ENCODE measurements around the gene PUSL1.

PUSL1 gene

DNA sequence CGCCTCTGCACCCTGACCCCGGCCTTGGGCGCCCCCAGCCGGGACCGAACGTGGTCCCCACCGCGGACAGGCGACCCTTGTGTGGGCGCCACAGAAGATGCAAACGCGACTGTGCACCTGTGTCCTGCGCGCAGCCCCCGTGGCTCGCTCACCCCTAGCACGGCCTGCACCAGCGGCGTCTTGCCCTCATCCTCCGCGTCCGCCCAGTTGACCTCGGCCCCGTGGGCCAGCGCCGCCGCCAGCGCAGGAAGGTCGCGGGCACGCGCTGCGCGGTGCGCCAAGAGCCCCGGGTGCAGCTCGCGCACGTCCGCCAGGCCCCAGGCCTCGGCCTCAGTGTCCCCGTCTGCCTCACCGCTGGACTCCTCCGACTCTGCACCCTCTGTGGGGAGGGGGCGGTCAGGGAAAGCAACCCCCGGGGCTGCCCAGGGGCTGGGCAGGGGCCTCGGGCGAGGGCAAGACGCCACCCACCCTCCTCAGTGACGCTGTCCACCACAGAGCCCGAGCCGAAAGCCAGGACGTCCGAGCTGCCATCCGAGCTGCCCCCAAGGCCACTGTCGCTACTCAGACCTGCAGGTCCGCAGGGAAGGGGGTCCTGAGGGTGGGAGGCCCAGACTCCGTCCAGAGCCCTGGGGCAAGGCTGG, 14.0 kb upstream of the PUSL1 start:
- H3K4me3 ChIP-seq (ENCODE audit: low read depth, low read length): no peak overlapping the region
- DNase-seq (ENCODE audit: low read depth): no peak
- TF ChIP-seq, protein P1, sequence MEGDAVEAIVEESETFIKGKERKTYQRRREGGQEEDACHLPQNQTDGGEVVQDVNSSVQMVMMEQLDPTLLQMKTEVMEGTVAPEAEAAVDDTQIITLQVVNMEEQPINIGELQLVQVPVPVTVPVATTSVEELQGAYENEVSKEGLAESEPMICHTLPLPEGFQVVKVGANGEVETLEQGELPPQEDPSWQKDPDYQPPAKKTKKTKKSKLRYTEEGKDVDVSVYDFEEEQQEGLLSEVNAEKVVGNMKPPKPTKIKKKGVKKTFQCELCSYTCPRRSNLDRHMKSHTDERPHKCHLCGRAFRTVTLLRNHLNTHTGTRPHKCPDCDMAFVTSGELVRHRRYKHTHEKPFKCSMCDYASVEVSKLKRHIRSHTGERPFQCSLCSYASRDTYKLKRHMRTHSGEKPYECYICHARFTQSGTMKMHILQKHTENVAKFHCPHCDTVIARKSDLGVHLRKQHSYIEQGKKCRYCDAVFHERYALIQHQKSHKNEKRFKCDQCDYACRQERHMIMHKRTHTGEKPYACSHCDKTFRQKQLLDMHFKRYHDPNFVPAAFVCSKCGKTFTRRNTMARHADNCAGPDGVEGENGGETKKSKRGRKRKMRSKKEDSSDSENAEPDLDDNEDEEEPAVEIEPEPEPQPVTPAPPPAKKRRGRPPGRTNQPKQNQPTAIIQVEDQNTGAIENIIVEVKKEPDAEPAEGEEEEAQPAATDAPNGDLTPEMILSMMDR (IDR thresholded peaks at IDR 0.05; ENCODE audit: low read depth, low read length, missing control alignments): no peak

DNA sequence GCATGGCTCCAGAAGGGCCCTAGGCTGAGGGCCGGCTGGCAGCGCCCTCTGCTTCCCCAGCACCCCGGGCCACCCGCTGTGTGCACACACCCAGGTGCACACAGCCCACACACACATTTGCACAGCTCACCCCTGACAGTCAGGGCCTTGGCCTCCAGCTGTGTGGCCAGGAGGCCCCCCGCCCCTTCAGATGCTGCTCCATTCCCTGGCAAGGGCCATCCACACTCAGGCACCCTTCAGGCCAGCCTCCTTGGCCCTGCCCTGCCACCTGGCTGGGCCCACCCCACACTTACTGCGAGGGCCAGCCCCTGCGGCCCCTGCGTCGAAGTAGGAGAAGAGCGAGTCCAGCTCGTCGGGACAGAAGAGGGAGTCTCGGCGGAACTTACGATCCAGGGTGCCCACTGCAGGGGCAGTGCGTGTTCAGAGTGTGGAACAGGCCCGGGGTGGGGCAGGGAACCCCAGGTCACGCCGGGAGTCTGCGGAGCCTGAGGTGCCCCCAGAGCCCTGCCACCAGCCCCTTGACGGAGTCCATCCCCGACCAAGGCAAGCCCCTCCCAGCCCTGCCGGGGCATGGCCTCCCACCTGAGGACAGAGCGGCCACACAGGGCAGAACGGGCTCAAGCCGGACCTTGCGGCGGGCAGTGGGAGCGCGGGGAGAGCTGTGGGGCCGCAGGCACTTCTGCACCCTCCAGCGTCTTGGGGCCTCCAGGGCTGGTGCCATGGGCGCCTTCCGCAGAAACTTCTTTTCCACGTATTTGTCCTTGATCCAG, 13.1 kb upstream of the PUSL1 start:
- DNase-seq (ENCODE audit: low read depth): no peak
- no peak overlapping the region for H3K4me3 ChIP-seq (ENCODE audit: low read depth, low read length)
- TF ChIP-seq, protein P1 (IDR thresholded peaks at IDR 0.05; ENCODE audit: low read depth, low read length, missing control alignments): no peak

DNA sequence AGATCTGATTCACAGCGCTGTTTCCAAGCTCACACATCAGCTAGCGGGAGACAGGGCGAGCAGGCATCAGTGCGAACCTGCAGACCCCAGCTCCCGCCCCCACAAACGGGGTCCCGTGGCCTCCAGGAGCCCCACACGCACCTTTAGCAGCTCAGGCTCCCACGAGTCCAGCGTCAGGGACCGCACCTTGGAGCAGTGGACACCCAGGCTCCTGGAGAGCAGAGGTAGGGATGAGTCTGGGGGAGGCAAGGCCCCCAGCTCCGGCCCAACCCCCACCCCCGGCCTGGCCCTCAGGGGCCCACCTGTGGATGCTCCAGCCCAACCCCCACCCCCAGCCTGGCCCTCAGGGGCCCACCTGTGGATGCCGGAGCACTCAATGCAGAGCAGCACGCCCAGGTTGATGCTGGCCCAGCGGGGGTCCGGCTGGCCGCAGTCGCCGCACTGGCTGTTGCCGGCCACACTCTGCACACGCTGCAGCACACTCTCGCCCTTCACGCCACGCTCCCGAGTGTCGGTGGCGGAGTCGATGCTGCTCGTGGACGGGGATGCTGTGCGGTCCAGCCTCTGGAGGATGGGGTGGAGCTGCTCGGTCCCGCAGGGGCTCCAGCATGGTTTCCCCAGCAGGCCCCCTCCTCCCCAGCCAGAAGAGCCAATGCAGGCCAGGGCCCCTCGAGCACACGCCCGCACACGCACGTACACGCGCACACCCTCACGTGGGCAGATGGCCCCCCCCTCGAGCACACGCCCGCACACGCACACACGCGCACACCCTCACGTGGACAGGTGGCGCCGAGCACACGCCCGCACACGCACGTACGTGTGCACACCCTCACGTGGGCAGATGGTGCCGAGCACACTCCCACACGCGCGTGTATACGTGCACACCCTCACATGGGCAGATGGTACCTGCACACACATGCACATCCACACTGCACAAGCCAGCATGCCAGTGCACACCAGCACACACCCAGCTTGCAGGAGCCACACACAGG, 12.0 kb upstream of the PUSL1 start:
- H3K4me3 ChIP-seq (ENCODE audit: low read depth, low read length): no peak overlapping the region
- TF ChIP-seq, protein P1 (IDR thresholded peaks at IDR 0.05; ENCODE audit: low read depth, low read length, missing control alignments): no peak
- no peak for DNase-seq (ENCODE audit: low read depth)

DNA sequence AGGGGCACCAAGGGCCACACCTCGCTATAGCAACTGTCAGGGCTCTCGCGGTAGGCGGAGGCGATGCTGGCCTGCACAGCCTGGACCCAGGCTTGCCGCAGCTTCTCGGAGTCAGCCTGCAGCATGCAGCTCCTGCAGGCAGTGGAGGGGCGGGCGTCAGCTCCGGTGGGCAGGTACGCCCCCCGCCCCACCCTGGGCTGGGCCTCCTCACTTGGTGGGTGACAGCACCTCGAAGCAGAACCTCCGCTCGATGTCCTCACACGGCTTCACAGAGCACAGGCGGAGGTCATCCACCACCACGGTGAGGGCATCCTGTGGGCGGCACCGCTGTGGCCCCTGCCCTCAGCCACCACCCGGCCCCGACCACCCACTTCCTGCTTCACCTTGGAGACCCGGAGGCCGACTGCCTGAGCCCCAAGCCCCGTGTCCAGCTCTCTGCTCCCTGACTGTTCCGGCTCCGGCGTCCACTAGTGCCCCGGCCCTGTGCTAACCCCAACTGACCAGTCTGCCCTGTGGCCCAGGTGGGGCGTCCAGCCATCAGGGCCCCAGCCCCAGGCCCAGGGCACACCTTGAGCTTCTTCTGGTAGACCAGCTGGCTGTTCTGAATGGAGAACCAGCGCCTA, 10.5 kb upstream of the PUSL1 start:
- TF ChIP-seq, protein P1 (IDR thresholded peaks at IDR 0.05; ENCODE audit: low read depth, low read length, missing control alignments): no peak
- DNase-seq (ENCODE audit: low read depth): no peak

DNA sequence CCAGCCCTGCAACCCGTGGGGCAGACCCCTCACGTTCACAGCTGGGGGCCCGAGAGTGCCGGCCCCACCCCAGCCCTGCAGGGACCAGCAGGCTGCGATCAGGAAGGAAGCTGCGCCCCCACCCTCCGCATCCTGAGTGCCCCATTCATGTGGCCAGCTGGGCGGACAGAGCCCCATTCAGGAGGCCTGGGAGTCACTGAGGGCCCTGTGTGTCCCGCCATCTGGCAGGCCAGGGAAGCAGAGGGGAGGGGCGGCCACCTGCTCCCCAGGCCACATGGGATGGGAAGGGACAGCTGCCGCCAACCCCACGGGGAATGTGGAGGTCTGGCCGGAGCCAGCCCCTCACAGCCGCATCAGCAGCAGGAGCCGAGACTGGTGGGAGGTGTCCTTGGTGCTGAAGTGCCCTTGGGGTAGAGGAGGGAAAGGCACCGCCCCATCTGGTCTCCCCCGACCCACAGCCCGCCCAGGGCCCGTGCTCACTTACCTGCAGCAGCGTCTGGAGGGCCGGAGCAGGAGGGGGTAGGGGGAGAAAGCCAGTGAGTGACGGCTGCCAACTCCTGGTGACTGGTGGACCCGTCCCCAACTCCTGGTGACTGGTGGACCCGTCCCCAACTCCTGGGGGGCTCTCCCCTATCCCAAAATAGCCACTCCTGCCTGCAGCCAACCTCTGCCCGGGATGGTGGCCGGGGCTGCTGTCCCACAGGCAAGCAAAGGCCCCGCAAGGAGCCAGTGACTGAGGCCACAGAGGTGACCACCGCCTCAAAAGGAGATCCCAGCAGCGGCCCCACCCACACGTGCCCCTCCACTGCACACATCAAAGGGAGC, 9.3 kb upstream of the PUSL1 start:
- TF ChIP-seq, protein P1 (IDR thresholded peaks at IDR 0.05; ENCODE audit: low read depth, low read length, missing control alignments): no peak
- H3K4me3 ChIP-seq (ENCODE audit: low read depth, low read length): no peak overlapping the region
- DNase-seq (ENCODE audit: low read depth): no peak

More for the DNA sequence above, 10.5 kb upstream of the PUSL1 start:
- no peak overlapping the region for H3K4me3 ChIP-seq (ENCODE audit: low read depth, low read length)

Data from GM12864 (cell line).